ENCODE data around the gene PMEL.

The PMEL gene

DNA sequence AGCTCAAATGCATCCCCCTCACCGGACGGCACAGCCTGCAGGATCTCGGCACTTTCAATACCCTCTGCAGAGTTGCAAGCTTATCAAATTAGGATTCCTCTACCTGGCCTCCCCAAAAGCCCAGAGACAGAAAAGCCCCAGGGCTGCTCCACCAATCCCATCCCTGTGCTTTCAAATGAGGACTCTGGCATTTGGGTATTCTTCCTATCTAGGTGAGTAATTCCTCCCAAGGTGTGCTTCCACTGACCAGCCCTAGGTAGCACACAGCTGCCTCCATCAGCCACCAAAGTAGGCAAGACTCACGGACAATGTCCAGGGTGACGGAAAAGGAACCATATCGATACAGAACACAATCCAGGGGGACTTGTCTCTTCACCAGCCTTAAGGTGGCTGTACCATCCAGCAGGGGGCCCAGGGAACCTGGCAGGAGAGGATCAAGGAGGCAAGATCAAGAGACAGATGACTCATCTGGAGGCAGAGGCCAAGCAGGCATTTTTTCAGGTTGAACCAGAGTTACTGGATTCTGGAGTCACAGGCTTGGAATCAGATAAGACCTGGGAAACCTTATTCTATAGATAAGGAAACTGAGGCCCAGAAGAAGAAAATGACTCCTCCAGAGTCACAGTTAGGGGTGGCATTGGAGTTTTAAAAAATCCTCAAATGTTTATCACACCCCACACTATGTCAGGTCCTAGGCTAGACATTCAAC, 9.9 kb downstream of the PMEL start:
- no peak overlapping the region for H3K18ac ChIP-seq (ENCODE audit: low read length)
- peaks cover 38 to 59% of the 10 kb centered on the region in 2 donors for H3K36me3 ChIP-seq (replicated peaks in 1 of 2; ENCODE audit: control insufficient read depth in 2 of 2, insufficient read depth in 2 of 2, low read length in 2 of 2)
- no peak overlapping the region for H2BK120ac ChIP-seq (ENCODE audit: low read depth, low read length)

DNA sequence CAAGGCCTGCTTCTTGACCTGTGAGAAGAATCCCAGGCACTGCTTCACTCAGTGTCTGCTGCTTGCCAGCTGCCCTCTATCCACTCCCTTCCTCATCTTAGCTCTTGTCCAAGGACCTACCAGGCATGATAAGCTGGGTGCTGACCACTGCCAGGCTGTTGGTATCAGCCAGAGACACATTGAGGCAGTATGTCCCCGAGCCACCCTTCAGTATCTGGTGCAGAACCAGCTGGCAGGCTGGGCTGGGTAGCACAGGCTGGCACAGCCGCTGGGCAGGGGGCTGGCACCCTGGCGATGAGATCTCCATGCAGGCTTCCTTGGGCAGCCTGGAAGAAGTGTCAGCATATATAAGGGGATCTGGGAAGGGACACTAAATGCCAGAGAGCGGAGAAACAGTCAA, 10.5 kb downstream of the PMEL start:
- H2BK120ac ChIP-seq (ENCODE audit: low read depth, low read length): no peak overlapping the region
- H3K23ac ChIP-seq (ENCODE audit: low read depth, low read length, poor library complexity): no peak overlapping the region
- H3K27me3 ChIP-seq (ENCODE audit: control insufficient read depth in 3 of 3, insufficient read depth in 3 of 3, low read depth in 1 of 3, low read length in 3 of 3): no peaks in the 10 kb centered on the region
- H3K9ac ChIP-seq (ENCODE audit: low read depth, low read length, poor library complexity): peak overlapping the region; percentile 51
- H3K4me1 ChIP-seq (ENCODE audit: control insufficient read depth in 2 of 2, insufficient read depth in 1 of 2, low read depth in 1 of 2, low read length in 2 of 2): peaks cover 0 to 5% of the 10 kb centered on the region in 2 donors
- no peaks in the 10 kb centered on the region for H3K9me3 ChIP-seq (replicated peaks in 1 of 2; ENCODE audit: control insufficient read depth in 2 of 2, insufficient read depth in 1 of 2, low read depth in 1 of 2, low read length in 2 of 2)
- H2BK5ac ChIP-seq (ENCODE audit: low read length): no peak overlapping the region
- peaks cover 38 to 61% of the 10 kb centered on the region in 2 donors for H3K36me3 ChIP-seq (replicated peaks in 1 of 2; ENCODE audit: control insufficient read depth in 2 of 2, insufficient read depth in 2 of 2, low read length in 2 of 2)
- no peak overlapping the region for H3K4ac ChIP-seq (ENCODE audit: low read length)
- H3K27ac ChIP-seq (replicated peaks; ENCODE audit: low read length): no peak overlapping the region
- no peak overlapping the region for H3K14ac ChIP-seq (ENCODE audit: low read length)
- no peak overlapping the region for H3K18ac ChIP-seq (ENCODE audit: low read length)
- no peak overlapping the region for H2AK5ac ChIP-seq (ENCODE audit: low read depth, low read length)
- no peaks in the 10 kb centered on the region for H3K79me1 ChIP-seq (ENCODE audit: low read depth, low read length)
- H2AFZ ChIP-seq (ENCODE audit: low read length): no peak overlapping the region
- no peak overlapping the region for H3K4me2 ChIP-seq (ENCODE audit: insufficient read depth, low read length, poor library complexity, severe bottlenecking)
- no peak overlapping the region for H2BK12ac ChIP-seq (ENCODE audit: low read length)
- DNase-seq (ENCODE audit: low spot score): no peak
- H4K91ac ChIP-seq (ENCODE audit: low read depth, low read length, poor library complexity): no peak overlapping the region
- WGBS, 2 donors (ENCODE audit: extremely low coverage in 2 of 2, insufficient read length in 2 of 2, insufficient replicate concordance in 1 of 2): no CpG with 5 or more reads among the region's 4 CpGs
- no peak overlapping the region for H2BK15ac ChIP-seq (ENCODE audit: low read length)
- no peak overlapping the region for H3K4me3 ChIP-seq (ENCODE audit: low read length in 2 of 2)
- no peak overlapping the region for H4K8ac ChIP-seq (ENCODE audit: low read depth, low read length)

More for the DNA sequence above, 9.9 kb downstream of the PMEL start:
- no peak overlapping the region for H2AFZ ChIP-seq (ENCODE audit: low read length)
- H3K14ac ChIP-seq (ENCODE audit: low read length): no peak overlapping the region
- H4K91ac ChIP-seq (ENCODE audit: low read depth, low read length, poor library complexity): no peak overlapping the region
- no peak overlapping the region for H3K4ac ChIP-seq (ENCODE audit: low read length)
- no peak overlapping the region for H2BK5ac ChIP-seq (ENCODE audit: low read length)
- no peak overlapping the region for H3K23ac ChIP-seq (ENCODE audit: low read depth, low read length, poor library complexity)
- no peak overlapping the region for H4K8ac ChIP-seq (ENCODE audit: low read depth, low read length)
- no peaks in the 10 kb centered on the region for H3K79me1 ChIP-seq (ENCODE audit: low read depth, low read length)
- peak overlapping the region in 1 of 2 donors; percentile 3 for H3K4me3 ChIP-seq (ENCODE audit: low read length in 2 of 2)
- H2BK15ac ChIP-seq (ENCODE audit: low read length): no peak overlapping the region
- H2BK12ac ChIP-seq (ENCODE audit: low read length): no peak overlapping the region
- DNase-seq (ENCODE audit: low spot score): no peak
- H3K4me2 ChIP-seq (ENCODE audit: insufficient read depth, low read length, poor library complexity, severe bottlenecking): no peak overlapping the region
- no peak overlapping the region for H2AK5ac ChIP-seq (ENCODE audit: low read depth, low read length)
- no peak overlapping the region for H3K27ac ChIP-seq (replicated peaks; ENCODE audit: low read length)
- no peaks in the 10 kb centered on the region for H3K9me3 ChIP-seq (replicated peaks in 1 of 2; ENCODE audit: control insufficient read depth in 2 of 2, insufficient read depth in 1 of 2, low read depth in 1 of 2, low read length in 2 of 2)
- peaks cover 0 to 5% of the 10 kb centered on the region in 2 donors for H3K4me1 ChIP-seq (ENCODE audit: control insufficient read depth in 2 of 2, insufficient read depth in 1 of 2, low read depth in 1 of 2, low read length in 2 of 2)
- no peak overlapping the region for H3K9ac ChIP-seq (ENCODE audit: low read depth, low read length, poor library complexity)
- WGBS, 2 donors (ENCODE audit: extremely low coverage in 2 of 2, insufficient read length in 2 of 2, insufficient replicate concordance in 1 of 2): no CpG with 5 or more reads among the region's 6 CpGs
- no peaks in the 10 kb centered on the region for H3K27me3 ChIP-seq (ENCODE audit: control insufficient read depth in 3 of 3, insufficient read depth in 3 of 3, low read depth in 1 of 3, low read length in 3 of 3)

DNA sequence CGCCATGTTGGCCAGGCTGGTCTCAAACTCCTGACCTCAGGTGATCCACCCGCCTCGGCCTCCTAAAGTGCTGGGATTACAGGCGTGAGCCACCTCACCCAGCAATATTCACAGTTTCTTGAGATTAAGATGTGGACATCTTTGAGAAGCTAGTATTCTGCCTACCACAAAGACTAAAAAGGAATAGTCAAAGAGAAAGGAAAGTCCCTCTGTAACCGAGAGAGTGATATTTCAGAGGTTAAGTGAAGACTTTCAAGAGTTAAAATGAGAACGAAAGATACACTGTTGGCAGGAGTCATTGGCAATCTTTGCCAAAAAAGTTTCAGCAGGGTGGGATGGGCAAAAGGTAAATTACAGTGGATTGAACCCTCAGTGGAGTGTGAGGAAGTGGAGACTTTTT, 19.3 kb downstream of the PMEL start:
- Histone ChIP-seq H3K14ac (ENCODE audit: low read length) (no peak overlapping the region), H3K79me1 (ENCODE audit: low read depth, low read length) (no peaks in the 10 kb centered on the region), H4K91ac (ENCODE audit: low read depth, low read length, poor library complexity) (no peak overlapping the region), H3K4me1 (ENCODE audit: control insufficient read depth in 2 of 2, insufficient read depth in 1 of 2, low read depth in 1 of 2, low read length in 2 of 2) (peaks cover 0 to 2% of the 10 kb centered on the region in 2 donors), H4K8ac (ENCODE audit: low read depth, low read length) (no peak overlapping the region), H3K27ac (replicated peaks; ENCODE audit: low read length) (no peak overlapping the region), H2BK120ac (ENCODE audit: low read depth, low read length) (no peak overlapping the region), H2BK12ac (ENCODE audit: low read length) (no peak overlapping the region), H3K9ac (ENCODE audit: low read depth, low read length, poor library complexity) (no peak overlapping the region), H3K36me3 (replicated peaks in 1 of 2; ENCODE audit: control insufficient read depth in 2 of 2, insufficient read depth in 2 of 2, low read length in 2 of 2) (peaks cover 0 to 4% of the 10 kb centered on the region in 2 donors), H3K23ac (ENCODE audit: low read depth, low read length, poor library complexity) (no peak overlapping the region), H2BK5ac (ENCODE audit: low read length) (no peak overlapping the region), H3K4me3 (ENCODE audit: low read length in 2 of 2) (no peak overlapping the region), H2AFZ (ENCODE audit: low read length) (no peak overlapping the region), H3K4ac (ENCODE audit: low read length) (no peak overlapping the region), H3K27me3 (ENCODE audit: control insufficient read depth in 3 of 3, insufficient read depth in 3 of 3, low read depth in 1 of 3, low read length in 3 of 3) (no peaks in the 10 kb centered on the region), H3K9me3 (replicated peaks in 1 of 2; ENCODE audit: control insufficient read depth in 2 of 2, insufficient read depth in 1 of 2, low read depth in 1 of 2, low read length in 2 of 2) (no peaks in the 10 kb centered on the region), H3K4me2 (ENCODE audit: insufficient read depth, low read length, poor library complexity, severe bottlenecking) (no peak overlapping the region), H2BK15ac (ENCODE audit: low read length) (no peak overlapping the region), H3K18ac (ENCODE audit: low read length) (no peak overlapping the region), H2AK5ac (ENCODE audit: low read depth, low read length) (no peak overlapping the region)
- DNase-seq (ENCODE audit: low spot score): no peak
- WGBS, 2 donors (ENCODE audit: extremely low coverage in 2 of 2, insufficient read length in 2 of 2, insufficient replicate concordance in 1 of 2): no CpG with 5 or more reads among the region's 6 CpGs

DNA sequence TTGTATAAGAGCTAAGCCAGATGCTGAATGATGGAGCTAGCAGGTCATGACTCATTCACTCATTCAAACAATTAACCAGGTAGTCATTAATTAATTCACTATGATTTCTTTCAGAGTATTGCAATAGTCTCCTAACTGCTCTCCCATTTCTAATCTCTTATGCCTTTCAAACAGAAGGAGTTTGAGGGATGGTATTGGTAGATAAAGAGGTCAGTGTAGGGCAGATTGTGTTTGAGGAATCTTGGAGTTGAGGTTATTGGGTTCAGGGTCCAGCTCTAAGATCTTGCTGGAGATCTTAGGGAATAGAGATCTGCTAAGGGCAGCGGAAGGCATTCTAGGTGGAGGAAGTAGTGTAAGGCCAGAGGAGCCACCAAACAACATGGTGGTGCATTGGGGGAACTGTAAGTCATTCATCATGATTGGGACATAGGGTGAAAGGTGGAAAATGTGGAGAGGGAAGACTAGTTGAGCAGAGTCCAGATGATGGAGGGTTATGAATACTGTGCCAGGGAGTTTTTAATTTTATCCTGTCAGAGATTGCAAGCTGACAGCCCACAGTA, 23.2 kb downstream of the PMEL start:
- Histone ChIP-seq H3K18ac (ENCODE audit: low read length) (no peak overlapping the region), H3K4me1 (ENCODE audit: control insufficient read depth in 2 of 2, insufficient read depth in 1 of 2, low read depth in 1 of 2, low read length in 2 of 2) (peaks cover 5% of the 10 kb centered on the region in 2 donors), H2BK5ac (ENCODE audit: low read length) (no peak overlapping the region), H3K14ac (ENCODE audit: low read length) (no peak overlapping the region), H3K36me3 (replicated peaks in 1 of 2; ENCODE audit: control insufficient read depth in 2 of 2, insufficient read depth in 2 of 2, low read length in 2 of 2) (no peaks in the 10 kb centered on the region), H3K9me3 (replicated peaks in 1 of 2; ENCODE audit: control insufficient read depth in 2 of 2, insufficient read depth in 1 of 2, low read depth in 1 of 2, low read length in 2 of 2) (no peaks in the 10 kb centered on the region), H3K9ac (ENCODE audit: low read depth, low read length, poor library complexity) (no peak overlapping the region), H3K79me1 (ENCODE audit: low read depth, low read length) (no peaks in the 10 kb centered on the region), H2AFZ (ENCODE audit: low read length) (no peak overlapping the region), H3K27ac (replicated peaks; ENCODE audit: low read length) (no peak overlapping the region), H4K8ac (ENCODE audit: low read depth, low read length) (no peak overlapping the region), H2BK120ac (ENCODE audit: low read depth, low read length) (no peak overlapping the region), H2BK12ac (ENCODE audit: low read length) (no peak overlapping the region), H2AK5ac (ENCODE audit: low read depth, low read length) (no peak overlapping the region), H2BK15ac (ENCODE audit: low read length) (no peak overlapping the region), H3K27me3 (ENCODE audit: control insufficient read depth in 3 of 3, insufficient read depth in 3 of 3, low read depth in 1 of 3, low read length in 3 of 3) (no peaks in the 10 kb centered on the region), H3K4me3 (ENCODE audit: low read length in 2 of 2) (no peak overlapping the region), H3K23ac (ENCODE audit: low read depth, low read length, poor library complexity) (no peak overlapping the region), H3K4ac (ENCODE audit: low read length) (no peak overlapping the region), H3K4me2 (ENCODE audit: insufficient read depth, low read length, poor library complexity, severe bottlenecking) (no peak overlapping the region), H4K91ac (ENCODE audit: low read depth, low read length, poor library complexity) (no peak overlapping the region)
- DNase-seq (ENCODE audit: low spot score): no peak
- no CpG with 5 or more reads among the region's 1 CpG for WGBS, 2 donors (ENCODE audit: extremely low coverage in 2 of 2, insufficient read length in 2 of 2, insufficient replicate concordance in 1 of 2)
